HG03571 (cell line): Measurements from ENCODE around the gene ITM2C.

Experiments used
- ATAC-seq: cut with Tn5 transposase; IDR thresholded peaks from one replicate; pipeline ENCODE4 v1.9.1; 2021; ENCODE audit not compliant: unreplicated experiment

The ITM2C gene

GRCh38 chr2:230872968-230873660, 8.4 kb downstream of the ITM2C start:
- peak; percentile 54 for ATAC-seq

DNA sequence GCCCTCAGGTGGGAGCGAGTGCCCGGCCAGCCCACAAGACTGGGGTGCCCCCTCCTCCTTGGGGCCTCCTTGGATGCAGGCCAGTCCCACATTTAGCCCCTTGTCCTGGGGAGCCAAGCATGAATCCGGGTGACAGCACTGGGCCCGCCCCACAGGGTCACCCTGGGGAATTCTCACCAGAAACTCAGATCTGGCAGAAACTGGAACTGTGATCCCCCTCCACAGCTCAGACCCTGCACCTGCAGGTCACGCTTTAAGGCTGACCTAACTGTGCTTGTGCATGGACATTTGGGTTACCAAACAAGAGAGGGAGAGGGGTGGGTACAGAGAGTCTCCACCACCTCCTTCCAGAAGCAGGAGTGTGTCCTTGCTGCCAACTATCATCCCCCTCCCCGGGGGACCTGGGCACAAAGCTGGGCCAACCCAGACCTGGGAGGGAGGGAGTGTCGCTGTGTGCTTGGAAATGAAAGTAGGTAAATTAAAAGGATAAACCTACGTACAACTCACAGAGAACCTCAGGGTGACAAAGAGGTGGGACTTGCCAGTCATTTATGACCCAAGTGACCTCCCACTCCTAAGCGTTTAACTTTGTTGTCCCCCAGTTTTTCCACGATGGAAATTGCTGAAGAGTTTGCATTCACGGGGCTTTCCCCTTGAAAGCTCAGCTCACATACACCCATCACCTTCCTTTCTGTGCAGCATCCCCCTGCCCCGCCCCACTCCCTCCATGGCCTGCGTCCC, 9.1 kb downstream of the ITM2C start:
- ATAC-seq: peak; percentile 82

DNA sequence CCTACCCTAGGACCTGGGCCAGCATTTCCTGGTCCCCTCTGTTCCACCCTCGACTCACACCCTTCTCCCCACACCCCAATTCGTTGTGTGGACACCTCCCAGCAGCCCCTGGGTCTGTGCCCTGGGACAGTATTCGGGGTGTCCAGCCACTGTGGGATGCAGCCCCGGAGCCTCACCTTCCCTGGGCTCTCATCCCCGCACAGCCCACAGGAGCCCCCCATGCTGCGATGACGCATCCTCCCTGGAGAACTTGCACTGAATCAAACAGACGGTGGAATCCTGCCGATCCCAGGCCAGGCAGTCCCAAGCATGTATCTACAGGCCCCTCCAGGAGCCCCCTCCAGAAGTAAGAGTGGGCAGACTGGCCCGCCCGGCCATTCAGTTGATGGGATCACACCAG, 9.7 kb downstream of the ITM2C start:
- no peak for ATAC-seq

GRCh38 chr2:230874876-230875275, 10.1 kb downstream of the ITM2C start:
- no peak for ATAC-seq

- ATAC-seq: no peak
Measured at GRCh38 chr2:230875347-230876315, 10.9 kb downstream of the ITM2C start.

DNA sequence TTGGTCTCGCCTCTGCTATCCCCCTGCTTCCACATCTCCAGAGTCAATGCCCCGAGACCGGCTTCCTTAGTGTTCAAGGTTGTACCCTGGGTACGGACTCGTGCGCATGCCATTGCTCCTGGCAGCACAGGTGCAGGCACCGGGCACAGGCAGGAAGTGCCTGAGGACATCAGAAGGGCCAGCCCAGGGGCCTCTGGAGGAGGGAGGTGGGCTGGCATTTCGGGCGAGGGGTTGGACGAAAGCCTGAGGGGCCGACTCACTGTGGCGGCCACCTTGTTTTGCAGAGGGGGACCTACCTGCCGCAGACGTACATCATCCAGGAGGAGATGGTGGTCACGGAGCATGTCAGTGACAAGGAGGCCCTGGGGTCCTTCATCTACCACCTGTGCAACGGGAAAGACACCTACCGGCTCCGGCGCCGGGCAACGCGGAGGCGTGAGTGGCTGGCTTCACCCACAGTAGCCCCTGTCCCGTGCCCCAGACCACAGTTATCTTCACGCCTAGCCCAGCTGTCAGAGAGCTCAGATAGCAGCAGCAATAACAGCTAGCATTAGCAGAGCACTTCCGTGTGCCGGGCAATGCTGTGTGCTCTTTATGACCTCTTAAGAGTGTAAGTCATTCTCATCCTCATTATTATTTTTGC, 12.5 kb downstream of the ITM2C start:
- no peak for ATAC-seq

DNA sequence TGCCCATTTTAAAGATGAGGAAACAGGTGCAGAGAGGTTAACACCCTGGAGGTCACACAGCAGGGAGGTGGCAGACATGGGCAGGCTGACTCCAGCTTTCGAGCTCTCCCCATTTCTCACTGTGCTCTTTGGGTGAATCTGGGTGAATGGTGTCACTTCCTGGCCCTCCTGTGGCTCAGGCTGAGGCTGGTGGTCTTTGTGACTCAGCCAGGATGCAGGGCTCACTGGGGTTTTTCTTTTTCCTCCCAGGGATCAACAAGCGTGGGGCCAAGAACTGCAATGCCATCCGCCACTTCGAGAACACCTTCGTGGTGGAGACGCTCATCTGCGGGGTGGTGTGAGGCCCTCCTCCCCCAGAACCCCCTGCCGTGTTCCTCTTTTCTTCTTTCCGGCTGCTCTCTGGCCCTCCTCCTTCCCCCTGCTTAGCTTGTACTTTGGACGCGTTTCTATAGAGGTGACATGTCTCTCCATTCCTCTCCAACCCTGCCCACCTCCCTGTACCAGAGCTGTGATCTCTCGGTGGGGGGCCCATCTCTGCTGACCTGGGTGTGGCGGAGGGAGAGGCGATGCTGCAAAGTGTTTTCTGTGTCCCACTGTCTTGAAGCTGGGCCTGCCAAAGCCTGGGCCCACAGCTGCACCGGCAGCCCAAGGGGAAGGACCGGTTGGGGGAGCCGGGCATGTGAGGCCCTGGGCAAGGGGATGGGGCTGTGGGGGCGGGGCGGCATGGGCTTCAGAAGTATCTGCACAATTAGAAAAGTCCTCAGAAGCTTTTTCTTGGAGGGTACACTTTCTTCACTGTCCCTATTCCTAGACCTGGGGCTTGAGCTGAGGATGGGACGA, 13.2 kb downstream of the ITM2C start:
- ATAC-seq: no peak

DNA sequence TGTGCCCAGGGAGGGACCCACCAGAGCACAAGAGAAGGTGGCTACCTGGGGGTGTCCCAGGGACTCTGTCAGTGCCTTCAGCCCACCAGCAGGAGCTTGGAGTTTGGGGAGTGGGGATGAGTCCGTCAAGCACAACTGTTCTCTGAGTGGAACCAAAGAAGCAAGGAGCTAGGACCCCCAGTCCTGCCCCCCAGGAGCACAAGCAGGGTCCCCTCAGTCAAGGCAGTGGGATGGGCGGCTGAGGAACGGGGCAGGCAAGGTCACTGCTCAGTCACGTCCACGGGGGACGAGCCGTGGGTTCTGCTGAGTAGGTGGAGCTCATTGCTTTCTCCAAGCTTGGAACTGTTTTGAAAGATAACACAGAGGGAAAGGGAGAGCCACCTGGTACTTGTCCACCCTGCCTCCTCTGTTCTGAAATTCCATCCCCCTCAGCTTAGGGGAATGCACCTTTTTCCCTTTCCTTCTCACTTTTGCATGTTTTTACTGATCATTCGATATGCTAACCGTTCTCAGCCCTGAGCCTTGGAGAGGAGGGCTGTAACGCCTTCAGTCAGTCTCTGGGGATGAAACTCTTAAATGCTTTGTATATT, 14.0 kb downstream of the ITM2C start:
- ATAC-seq: no peak

GRCh38 chr2:230879271-230879882, 14.6 kb downstream of the ITM2C start:
- no peak for ATAC-seq

DNA sequence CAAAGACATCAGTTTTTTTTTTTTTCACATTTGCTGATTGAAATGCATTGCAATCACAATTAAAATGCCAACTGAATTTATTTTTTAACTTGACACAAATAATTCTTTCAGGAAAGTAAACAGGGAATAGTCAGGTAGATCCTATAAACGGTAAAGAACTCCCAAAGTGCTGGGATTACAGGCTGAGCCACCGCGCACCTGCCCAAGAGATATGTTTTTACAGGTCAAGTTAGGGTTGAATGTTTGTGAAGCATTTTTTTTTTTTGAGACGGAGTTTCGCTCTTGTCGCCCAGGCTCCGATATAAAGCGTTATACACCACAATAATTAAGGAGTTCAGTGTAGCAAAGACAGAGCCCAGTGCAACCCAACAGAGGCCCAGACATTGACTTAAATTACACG, 15.1 kb downstream of the ITM2C start:
- no peak for ATAC-seq

GRCh38 chr2:230881840-230882239, 17.1 kb downstream of the ITM2C start:
- no peak for ATAC-seq

DNA sequence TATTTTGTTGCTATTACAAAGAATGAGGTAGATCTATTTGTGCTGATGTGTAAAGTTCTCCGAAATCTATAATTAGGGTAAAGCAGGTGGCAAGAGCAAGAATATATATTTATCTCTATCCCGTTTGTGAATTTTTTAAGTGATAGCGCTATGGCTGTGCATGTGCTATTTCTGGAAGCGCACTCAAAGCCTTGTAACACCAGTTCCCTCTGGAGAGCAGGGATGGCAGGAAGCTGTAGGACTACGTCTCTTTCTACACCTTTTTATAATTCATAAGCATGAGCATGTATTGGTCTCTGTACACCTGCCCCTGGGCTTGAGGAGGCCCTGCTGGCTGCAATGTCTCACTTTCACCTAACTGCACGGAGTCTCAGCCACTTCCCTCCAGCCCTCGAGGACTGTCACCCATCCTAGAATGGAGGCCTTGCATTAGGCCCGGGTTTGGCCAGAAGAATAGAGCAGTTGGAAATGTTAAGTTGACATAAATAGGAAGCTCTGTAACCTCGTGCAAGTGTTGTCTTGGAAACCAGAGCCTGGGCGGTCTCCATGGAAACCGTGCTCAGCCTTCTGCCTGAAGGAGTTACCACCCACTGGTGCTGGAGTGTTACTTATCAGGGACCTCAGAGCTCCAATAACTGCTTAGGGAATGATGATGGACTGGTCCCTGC, 20.9 kb downstream of the ITM2C start:
- ATAC-seq: no peak

DNA sequence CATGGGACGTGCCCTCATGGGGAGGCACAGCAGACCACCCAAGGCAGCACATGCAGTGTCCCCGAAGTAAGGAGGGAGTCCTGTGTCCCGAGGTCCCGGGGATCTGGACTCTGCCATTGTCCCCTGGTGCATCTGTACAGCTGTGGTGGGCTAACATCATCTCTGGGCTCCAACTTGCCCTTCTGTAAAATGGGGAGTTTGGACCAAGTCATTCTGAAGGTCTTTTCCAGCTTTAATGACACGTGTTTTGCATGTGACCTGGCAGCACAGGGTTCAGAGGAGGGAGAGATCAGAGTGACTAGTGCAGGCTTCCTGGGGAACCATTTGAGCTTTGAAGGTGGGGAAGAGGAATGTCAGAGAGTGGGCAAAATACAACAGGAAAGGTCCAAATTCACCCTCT, 21.5 kb downstream of the ITM2C start:
- ATAC-seq: no peak

GRCh38 chr2:230886671-230887071, 21.9 kb downstream of the ITM2C start:
- no peak for ATAC-seq

DNA sequence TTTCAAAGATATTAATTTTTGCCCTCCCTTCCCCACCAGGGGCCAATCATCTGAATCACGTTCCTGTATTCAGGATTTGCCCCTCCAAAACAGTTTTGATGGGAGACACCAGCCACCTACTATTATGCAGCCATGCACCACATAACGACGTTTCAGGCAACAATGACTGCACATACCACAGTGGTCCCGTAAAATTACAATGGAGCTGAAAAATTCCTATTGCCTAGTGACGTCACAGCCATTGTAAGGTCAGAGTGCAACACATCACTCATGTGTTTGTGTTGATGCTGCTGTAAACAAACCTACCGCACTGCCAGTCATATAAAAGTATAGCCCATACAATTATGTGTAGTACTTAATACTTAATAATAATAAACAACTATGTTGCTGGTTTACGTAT, 22.6 kb downstream of the ITM2C start:
- no peak for ATAC-seq

GRCh38 chr2:230888824-230889400, 24.2 kb downstream of the ITM2C start:
- no peak for ATAC-seq

DNA sequence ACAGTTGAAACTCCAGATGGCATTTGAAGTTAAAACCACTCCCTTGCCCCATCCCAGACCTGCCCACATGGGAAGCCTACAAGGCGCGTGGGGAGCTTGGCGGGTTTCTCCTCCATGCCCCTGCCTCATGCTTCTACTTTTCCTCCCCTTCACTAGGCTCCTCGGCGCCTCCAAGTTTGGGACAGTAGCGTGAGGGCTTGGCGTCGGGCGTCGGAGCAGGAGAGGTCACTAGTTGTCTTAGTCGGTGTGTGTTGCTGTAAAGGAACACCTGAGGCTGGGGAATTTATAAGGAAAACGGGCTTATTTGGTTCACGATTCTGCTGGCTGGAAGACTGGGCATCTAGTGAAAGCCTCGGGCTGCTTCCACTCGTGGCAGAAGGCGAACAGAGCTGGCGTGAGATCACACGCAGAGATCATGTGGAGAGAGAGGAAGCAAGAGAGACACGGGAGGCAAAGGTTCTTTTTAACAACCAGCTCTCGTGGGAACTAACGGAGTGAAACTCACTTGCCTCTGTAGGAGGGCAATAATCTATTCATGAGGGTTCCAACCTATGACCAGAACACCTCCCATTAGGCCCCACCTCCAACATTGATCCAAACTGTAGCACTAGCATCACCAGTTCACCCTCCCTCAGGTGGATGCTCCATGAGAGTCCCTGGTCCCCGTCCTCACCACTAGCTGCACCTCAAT, 25.3 kb downstream of the ITM2C start:
- ATAC-seq: no peak

DNA sequence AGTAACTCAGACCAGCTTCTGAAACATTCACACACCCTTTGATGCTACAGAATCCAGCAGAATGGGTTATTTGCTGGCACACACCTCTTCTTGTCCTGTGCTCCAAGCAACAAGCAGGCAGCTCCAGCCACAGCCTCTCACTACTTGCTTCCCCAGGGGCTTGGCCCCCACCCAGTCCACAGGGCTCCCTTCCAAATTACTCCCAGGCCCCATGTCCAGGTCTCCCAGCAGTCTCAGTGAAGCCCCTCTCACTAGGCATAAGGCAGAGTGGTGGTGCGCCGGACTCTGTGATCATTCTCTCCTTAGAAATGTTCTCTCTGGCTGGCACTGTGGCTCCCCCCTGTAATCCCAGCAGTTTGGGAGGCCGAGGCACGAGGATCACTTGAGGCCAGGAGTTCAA, 25.9 kb downstream of the ITM2C start:
- no peak for ATAC-seq
